ENCODE data around the gene RGS2.

The RGS2 gene, protein sequence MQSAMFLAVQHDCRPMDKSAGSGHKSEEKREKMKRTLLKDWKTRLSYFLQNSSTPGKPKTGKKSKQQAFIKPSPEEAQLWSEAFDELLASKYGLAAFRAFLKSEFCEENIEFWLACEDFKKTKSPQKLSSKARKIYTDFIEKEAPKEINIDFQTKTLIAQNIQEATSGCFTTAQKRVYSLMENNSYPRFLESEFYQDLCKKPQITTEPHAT

DNA sequence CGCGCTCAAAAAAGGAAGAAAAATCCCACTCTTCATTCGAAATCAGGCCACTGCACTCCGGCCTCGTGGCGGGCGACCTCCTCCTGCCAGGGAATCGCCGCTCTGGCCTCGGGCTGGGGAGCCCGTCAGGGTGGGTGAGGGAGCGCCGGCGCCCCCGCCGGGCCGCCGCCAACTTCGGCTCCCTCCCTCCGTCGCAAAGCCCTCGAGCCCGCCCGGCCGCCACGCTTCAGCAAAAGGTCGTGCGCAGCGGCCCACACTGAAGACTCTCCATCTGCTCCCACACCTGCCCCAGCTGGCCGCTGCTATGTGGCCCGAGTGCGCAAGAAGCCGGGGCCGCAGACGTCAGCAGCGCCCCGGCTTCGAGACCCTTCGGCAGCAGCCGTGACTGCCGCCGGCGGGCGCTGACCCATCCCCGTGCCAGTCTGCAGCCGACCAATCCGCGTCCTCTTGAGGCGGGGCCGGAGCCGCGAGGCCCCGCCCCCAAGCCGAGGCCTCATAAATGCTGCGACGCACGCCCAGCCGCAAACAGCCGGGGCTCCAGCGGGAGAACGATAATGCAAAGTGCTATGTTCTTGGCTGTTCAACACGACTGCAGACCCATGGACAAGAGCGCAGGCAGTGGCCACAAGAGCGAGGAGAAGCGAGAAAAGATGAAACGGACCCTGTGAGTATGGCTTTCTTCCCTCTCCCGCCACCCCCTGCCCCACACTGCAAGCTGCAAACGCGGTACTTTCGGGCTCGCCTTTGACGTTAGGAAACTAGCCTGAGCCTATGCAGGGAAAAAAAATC lies at the start of gene RGS2:
RGS2 (plus strand) TSS at position 522 of the 789 bp plus-strand sequence; CDS start at position 555, 33 bp downstream.
- DNase-seq (ENCODE audit: low read depth in 2 of 2) = peak; percentile 70 to 81

DNA sequence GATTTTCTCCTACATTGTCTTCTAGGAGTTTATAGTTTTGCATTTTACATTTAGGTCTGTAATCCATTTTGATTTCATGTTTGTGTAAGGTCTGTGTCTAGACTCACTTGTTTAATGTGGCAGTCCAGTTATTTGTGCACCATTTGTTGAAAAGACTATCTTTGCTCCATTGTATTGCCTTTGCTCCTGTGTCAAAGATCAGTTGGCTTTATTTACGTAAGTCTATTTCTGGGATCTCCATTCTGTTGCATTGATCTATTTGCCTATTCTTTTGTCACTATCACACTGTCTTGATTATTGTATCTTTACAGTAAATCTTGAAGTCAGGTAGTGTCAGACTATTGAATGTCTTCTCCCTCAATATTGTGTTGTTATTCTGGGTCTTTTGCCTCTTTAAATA lies 49.7 kb upstream of the RGS2 start:
- DNase-seq (ENCODE audit: low read depth in 2 of 2) = no peak

DNA sequence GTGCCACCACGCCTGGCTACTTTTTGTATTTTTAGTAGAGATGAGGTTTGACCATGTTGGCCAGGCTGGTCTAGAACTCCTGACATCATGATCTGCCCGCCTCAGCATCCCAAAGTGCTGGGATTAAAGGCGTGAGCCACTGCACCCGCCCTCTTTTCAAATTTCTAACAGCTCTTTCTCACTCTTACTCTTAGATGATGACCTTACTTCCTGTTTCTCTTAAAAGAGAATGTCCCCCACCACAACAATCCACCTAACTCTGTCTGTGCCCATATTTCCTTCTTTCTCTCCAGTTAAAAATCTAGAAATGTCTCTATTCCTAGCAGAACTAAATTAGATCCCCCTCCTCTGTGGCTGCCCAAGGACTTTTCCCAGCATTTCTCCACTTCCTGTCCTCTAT lies 46.6 kb upstream of the RGS2 start:
- no peak for DNase-seq (ENCODE audit: low read depth in 2 of 2)

DNA sequence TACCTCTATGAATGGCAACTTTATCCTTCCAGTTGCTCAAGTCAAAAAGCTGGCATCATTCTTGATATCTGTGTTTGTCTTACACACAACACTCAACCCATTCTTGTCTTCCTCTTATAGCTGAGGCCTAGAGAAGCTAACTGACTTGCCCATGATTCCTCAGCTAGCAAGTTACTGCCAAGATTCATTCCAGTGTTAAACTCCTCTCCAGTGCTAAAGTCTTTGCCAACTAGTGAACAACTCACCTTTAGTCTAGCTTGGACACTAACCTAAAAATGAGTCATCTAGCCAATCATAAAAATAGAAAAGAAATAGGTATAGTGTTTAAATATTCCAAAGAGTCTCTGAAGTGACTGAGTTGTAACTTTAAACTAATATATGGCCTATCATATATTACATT lies 45.6 kb upstream of the RGS2 start:
- DNase-seq (ENCODE audit: low read depth in 2 of 2) = no peak

DNA sequence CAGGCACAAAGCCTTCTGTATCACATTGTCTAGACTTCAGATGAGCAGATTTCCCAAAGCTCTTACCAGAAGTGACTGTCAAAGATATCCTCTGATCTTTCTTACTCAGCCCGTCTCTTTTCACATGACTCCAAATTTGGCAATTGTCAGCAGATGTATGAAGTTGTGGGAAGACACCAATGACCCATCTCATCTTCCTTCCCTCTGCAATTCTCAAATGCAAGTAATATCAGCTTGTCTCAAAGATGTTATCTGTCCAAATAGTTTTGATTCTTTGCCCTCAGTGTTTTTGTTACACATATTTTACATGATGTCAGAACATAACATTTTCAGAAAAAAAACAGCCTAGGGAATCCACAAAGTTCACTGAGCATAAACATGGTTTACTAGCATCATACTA lies 45.1 kb upstream of the RGS2 start:
- no peak for DNase-seq (ENCODE audit: low read depth in 2 of 2)

DNA sequence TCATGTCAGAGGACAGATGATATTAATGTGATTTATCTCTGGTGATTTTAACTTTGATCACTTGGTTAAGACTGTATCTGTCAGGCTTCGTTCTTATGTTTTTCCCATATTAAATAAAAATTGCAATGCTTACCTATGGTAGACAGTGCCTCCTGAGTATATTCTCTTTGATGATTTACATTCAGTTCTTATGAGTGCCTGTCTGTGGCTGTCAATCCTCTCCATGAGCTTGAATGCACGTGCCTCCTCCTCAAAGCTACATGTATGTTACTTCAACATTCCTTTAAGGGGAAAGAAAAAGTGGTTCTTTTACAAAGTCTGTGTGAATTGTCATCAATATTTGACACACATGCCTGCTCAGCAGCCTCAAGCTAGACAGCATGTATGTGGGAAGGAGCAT lies 44.2 kb upstream of the RGS2 start:
- DNase-seq (ENCODE audit: low read depth in 2 of 2) = no peak

DNA sequence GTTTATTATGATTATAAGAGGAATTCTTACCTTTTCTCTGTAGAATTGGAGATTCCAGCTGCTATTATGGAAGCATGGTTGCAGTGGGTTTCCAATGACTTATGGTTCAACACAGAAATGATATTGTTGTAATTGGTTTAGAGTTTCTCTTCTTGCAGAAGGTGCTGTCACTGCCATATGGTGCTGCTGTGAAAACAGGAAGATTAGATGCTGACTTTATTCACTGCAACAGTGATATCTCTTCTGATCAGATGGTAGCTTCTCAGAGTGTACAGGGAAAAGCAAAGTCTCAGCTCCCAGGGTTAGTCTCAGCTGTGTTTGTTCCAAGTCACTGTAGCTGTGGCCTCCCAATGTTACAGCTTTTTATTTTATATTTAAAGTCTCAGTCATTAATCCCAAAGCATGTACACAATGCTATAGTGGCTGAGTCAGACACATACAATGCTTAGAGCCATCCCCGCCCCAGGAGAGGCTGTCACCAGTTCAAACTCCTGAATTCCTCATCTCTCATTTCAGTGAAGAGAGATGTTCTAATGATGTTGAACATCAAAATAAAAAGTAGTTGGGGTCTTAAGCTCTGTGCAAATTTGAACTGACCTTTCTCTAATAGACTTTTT lies 42.7 kb upstream of the RGS2 start:
- DNase-seq (ENCODE audit: low read depth in 2 of 2) = no peak

DNA sequence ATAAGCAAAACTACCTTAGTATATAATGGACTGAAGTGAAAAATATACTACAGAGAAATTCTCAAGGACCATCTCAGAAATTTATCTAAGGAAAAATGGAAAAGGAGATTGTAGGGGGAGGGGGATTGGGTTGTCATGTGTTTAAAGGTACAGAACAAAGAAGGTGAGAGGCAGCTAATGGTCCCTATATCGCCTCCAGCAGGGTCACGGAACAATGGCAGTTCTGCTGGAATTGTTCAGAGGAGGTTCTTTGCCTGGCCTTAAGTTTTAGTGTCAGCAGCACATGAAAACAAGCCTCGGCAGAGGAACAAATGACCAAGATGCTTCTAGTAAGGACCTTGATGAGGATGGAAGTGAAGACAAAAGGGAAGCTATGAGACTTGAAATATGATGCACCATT lies 42.0 kb upstream of the RGS2 start:
- DNase-seq (ENCODE audit: low read depth in 2 of 2) = no peak

DNA sequence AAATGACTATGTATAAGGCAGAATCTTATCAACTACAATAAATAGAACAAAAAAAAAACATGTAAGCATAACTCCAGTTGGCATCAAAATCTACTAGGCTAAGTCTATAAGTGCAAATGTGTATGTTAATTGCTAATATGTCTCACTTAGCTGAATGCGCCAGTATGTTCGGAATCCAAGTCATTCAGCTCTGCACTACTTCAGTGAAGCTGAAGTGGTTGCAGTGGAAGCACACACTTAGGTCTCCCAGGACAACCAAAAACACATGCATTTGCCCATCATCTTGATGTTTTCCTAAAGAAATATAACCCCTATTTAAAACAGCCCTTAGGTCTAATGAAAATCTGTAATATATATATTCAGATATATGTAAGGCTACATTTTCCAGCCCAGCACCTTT lies 41.0 kb upstream of the RGS2 start:
- DNase-seq (ENCODE audit: low read depth in 2 of 2) = no peak

DNA sequence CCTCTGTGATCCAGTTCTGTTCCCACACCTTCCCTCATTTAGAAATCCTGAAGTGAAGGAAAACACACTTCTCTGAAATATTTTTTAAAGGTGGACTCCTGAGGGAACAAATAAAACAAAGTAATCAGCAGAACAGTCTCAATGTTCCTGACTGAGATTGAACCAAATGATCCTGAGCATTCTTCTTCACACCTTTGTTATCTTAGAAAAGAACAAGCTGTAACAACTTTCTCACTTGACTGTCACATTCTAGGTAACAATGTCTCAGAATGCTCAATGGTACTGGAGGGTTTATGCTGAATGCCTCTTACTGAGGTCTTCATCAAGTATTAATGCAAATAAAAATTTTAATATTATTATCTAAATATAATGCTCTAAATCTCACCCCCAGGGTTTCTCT lies 40.4 kb upstream of the RGS2 start:
- no peak for DNase-seq (ENCODE audit: low read depth in 2 of 2)

DNA sequence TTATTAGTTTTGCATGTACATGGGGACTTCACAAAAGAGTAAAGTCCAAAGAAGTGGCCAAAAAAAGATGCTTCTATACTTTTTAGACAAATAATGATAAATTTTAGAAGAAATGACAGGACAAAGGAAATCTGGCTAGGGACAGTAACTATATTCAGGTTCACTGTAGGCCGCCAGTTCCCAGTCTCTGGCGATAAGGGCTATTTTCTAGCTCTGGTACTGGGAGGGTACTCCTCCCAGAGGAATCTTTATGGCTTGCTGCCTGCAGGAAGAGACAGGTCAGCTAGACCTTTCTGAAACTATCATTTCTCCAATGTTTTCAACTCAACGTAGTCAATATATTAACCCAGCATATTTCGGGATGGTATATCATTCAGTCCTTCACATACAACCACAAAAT lies 37.5 kb upstream of the RGS2 start:
- no peak for DNase-seq (ENCODE audit: low read depth in 2 of 2)

DNA sequence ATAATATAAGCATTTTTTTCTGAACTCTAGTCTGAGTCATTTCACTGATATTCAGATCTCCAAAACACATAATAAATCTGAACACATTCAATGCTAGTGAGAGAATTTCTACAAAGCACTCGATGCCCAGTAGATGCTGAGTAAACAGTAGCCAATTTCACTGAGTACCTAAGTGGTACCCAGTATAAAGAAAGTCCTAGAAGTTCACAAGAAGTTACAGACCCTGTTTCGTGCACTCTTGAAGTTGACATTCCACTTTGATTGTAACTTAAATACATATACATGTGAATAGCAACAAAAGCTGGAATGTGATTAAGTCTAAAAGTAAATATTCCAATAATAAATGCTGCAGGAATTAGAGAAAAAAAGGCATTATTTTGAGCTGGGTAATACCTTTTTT lies 33.2 kb upstream of the RGS2 start:
- DNase-seq (ENCODE audit: low read depth in 2 of 2) = no peak

DNA sequence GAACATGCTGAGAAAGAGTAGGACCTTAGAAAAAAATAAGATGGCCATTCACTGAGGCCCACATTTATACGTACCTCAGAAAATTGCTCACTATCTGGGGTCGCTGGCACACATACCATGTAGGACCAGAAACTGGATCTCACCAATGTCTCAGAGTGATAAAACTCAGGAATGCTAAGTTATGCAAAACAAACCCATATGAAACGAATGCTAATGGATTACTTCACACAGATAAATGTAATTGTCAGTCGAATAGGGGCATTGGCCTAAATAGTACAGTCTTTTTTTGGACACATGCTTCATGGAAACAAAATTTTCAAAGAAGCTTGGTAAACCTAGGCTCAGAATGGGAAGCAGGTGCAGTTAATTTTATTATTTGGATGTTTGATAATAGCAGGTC lies 32.6 kb upstream of the RGS2 start:
- DNase-seq (ENCODE audit: low read depth in 2 of 2) = no peak

DNA sequence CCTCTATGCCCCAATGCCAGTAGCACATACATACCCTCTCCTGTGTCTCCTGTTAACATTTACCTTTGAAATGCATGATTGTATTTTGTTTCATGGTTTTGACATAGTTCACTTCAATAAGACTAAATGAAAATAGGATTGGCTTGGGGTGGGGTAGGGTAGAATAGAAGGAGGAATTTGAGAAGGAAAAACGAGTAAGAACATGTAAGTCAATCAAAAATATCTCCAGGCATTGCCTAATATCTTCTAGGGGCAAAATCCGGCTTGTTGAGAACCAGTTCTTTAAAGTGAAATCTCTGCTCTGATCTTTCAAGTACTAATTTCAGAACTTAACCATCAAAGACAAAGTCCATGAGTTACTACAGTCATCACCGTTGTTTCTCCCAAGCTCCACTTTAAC lies 31.8 kb upstream of the RGS2 start:
- DNase-seq (ENCODE audit: low read depth in 2 of 2) = no peak

DNA sequence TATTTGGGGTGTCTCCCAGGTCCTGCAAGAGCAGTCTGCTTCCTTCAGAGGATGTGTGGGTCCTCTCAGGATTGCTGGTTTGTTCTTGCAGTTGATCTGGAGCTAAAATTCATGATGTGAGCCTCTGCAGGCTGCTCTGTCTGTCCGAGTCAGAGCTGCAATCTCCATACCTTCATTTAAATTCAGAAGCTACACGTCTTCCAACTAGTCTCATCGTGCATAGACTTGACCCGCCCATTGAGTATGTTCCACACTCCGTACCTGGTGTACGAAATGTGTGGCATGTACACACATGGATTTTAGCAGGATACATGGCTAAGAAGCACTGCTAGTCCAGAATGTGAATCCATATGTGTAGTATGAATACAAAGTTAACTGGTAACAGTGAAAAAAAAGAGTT lies 25.0 kb upstream of the RGS2 start:
- no peak for DNase-seq (ENCODE audit: low read depth in 2 of 2)

DNA sequence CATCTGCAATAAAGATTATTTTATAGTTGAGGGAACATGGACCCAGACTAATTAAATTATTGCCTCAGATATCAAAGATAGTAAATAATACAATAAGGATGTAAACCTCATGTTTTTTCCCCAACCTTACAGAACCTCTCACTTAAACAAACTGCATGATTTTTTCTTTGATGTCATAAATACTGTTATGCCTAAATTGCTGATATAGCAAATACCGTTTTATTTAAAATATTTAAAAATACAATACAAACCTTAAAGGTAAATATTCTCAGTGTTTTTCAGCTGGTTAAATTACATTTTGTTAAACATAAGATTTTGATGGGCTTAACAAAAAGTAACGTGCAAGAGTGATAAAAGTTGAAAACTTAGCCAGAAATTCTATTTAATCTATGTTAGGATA lies 24.4 kb upstream of the RGS2 start:
- no peak for DNase-seq (ENCODE audit: low read depth in 2 of 2)

DNA sequence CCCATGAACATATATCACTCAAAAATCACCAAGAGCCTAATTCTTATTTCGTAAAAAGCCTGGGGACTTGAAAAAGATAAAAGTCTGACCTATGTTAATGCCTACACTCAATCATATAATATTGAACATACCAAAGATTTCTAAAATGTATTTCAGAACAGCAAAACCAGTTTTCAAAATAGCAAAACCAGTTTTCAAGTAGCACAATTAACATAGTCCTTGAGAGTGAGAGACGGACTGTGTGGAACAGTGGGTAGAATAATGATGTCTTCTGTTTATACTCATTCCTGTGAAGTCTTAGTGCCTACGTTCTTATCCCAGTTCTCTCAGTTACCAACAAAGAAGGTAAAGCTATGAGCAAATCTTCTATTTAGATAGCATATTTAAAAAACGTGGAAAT lies 22.3 kb upstream of the RGS2 start:
- no peak for DNase-seq (ENCODE audit: low read depth in 2 of 2)

DNA sequence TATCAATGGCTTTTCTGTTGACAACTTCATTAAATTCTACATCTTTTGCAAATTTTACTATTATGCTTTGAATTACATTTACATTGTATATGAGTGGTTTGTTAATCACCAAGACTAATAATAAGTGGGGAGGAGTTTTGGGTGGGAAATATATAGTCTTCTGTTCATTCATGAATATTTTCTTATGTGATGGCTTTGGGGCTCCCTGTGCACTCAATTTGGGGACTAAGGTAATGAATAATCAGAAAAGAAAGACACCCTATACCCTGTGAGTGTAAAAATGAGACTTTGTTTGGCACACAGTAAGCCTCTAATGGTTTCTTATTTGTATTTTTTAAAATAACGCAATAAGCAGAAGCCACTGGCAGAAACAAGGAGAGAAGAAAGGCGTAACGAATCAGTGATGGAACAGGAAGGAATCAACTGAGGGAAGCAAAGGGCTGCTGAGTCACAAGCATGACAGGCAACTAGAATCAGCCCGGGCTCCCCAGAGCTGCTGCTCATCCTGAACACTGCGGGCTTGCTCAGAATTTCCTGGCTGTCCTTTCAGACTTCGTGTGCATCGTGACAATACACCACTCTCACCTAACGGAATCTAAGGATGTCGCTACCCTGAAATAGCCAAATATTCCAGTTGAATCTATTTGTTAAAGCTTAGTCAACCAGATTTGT lies 20.8 kb upstream of the RGS2 start:
- no peak for DNase-seq (ENCODE audit: low read depth in 2 of 2)

DNA sequence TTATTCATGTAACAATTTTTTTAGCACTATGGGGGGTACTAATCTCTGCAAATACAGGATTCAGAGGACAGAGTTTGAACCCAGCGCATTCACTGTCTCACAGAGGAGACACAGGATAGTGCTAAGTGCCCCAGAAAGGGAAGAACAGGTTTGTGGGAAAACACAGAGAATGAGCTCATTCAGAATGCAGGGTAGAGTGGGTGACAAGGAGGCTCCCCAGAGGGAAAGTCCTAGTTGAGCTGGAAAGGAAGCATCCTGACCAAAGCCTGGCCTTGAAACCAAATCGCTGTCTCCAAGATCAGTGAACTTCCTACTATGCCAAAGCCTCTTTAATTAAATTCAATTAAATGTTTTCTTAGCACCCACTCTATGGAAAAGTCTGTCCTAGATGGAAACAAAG lies 19.0 kb upstream of the RGS2 start:
- DNase-seq (ENCODE audit: low read depth in 2 of 2) = no peak

DNA sequence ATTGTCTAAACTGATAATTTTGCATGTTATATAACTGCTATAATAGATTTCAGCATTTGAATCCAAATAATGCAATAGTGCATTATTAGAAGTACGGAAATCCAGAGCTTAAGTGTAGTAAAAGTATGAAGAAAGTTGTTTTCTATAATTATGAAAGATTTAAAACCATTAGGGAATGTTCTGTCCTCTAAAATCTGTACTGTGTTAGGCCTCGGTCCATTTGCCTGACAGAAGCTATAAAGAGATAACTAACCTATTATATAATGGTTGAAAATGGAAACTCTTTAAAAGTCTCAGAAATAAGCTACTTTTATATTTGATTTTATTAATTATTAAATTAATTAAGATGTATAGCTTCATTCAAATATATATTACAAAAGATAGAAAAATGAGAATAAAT lies 16.2 kb upstream of the RGS2 start:
- DNase-seq (ENCODE audit: low read depth in 2 of 2) = no peak

DNA sequence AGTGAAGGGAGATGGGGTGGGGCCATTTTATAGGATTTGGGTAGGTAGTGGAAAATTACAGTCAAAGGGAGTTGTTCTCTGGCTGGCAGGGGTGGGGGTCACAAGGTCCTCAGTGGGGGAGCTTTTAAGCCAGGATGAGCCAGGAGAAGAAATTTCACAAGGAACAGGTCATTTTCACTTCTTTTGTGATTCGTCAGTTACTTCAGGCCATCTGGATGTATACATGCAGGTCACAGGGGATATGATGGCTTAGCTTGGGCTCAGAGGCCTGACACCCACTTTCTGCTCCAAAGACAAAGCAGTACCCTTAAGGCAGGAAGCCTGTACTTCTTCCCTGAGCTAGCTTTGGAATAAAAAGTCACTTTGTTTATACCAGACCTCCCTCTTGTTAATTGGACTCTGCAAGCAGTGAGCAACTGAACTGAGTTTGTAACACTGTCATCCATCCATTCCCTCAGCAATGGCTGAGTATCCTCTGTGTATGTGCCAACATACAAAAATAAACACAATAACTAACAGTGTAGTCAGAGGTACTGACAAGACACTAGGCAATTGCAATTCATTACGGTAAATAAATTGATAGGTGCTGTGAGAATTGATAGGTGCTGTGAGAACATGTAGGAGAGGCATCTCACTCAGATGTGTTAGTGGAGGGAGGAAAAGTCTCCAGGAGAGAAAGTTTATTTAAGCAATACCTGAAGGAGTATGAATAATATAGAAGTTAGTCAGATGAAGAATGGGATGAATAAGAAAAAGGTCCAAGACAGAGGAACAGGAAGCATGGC lies 14.7 kb upstream of the RGS2 start:
- no peak for DNase-seq (ENCODE audit: low read depth in 2 of 2)

DNA sequence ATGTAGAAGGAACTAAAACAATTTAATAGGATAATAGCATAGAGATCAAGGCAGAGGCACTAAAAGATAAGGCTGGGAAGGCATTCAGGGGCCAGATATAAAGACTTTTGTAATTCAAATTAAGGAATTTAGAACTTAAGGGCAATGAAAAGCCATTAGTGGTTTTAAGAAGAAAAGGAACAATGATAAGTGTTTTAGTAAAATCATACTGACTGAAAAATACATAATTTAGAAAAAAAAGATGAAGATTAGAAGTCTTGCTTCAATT lies 14.1 kb upstream of the RGS2 start:
- no peak for DNase-seq (ENCODE audit: low read depth in 2 of 2)
